ENCODE data around the gene SLC9C1.

Gene SLC9C1

GRCh38 chr3:112200317-112200666 is 93.7 kb downstream of the SLC9C1 start:
- no peak for TF ChIP-seq CREB1 (IDR thresholded peaks at IDR 0.05; ENCODE audit: low read depth)
- TF ChIP-seq TEAD4 (IDR thresholded peaks at IDR 0.05) = no peak
- no peak for TF ChIP-seq FOXM1 (IDR thresholded peaks at IDR 0.05; ENCODE audit: borderline replicate concordance, low read depth)
- TF ChIP-seq EP300 (IDR thresholded peaks at IDR 0.05; ENCODE audit: borderline replicate concordance) = no peak
- no peak for TF ChIP-seq USF1 (IDR thresholded peaks at IDR 0.05)
- no peak for TF ChIP-seq RAD21 (IDR thresholded peaks at IDR 0.05; ENCODE audit: low read depth)
- TF ChIP-seq YY1 (IDR thresholded peaks at IDR 0.05; ENCODE audit: low read depth) = no peak
- TF ChIP-seq TAF1 (IDR thresholded peaks at IDR 0.05; ENCODE audit: low read depth) = no peak
- no peak for TF ChIP-seq ZBTB7A (IDR thresholded peaks at IDR 0.05; ENCODE audit: low read depth)
- no peak for TF ChIP-seq MAX (IDR thresholded peaks at IDR 0.05)
- no peak for TF ChIP-seq CEBPB (IDR thresholded peaks at IDR 0.05)
- no peak for TF ChIP-seq REST (IDR thresholded peaks at IDR 0.05; ENCODE audit: low read depth)
- no peak for TF ChIP-seq NFIC (IDR thresholded peaks at IDR 0.05)
- no peak for TF ChIP-seq TCF12 (IDR thresholded peaks at IDR 0.05; ENCODE audit: low read depth)
- no peak for TF ChIP-seq EGR1 (IDR thresholded peaks at IDR 0.05)

GRCh38 chr3:112199622-112200316 is 94.2 kb downstream of the SLC9C1 start:
- no peak for TF ChIP-seq TEAD4 (IDR thresholded peaks at IDR 0.05)
- no peak for TF ChIP-seq YY1 (IDR thresholded peaks at IDR 0.05; ENCODE audit: low read depth)
- TF ChIP-seq TCF12 (IDR thresholded peaks at IDR 0.05; ENCODE audit: low read depth) = no peak
- TF ChIP-seq TAF1 (IDR thresholded peaks at IDR 0.05; ENCODE audit: low read depth) = no peak
- TF ChIP-seq CREB1 (IDR thresholded peaks at IDR 0.05; ENCODE audit: low read depth) = no peak

- TF ChIP-seq TCF12 (IDR thresholded peaks at IDR 0.05; ENCODE audit: low read depth) (no peak), USF1 (IDR thresholded peaks at IDR 0.05) (no peak), TEAD4 (IDR thresholded peaks at IDR 0.05) (no peak), EP300 (IDR thresholded peaks at IDR 0.05; ENCODE audit: borderline replicate concordance) (no peak), CEBPB (IDR thresholded peaks at IDR 0.05) (no peak), REST (IDR thresholded peaks at IDR 0.05; ENCODE audit: low read depth) (no peak), MAX (IDR thresholded peaks at IDR 0.05) (no peak), NFIC (IDR thresholded peaks at IDR 0.05) (no peak), EGR1 (IDR thresholded peaks at IDR 0.05) (no peak), CREB1 (IDR thresholded peaks at IDR 0.05; ENCODE audit: low read depth) (no peak), YY1 (IDR thresholded peaks at IDR 0.05; ENCODE audit: low read depth) (no peak), FOXM1 (IDR thresholded peaks at IDR 0.05; ENCODE audit: borderline replicate concordance, low read depth) (no peak), ZBTB7A (IDR thresholded peaks at IDR 0.05; ENCODE audit: low read depth) (no peak)
Measured at GRCh38 chr3:112197131-112197530, 96.9 kb downstream of the SLC9C1 start.

- no peak for TF ChIP-seq TCF12 (IDR thresholded peaks at IDR 0.05; ENCODE audit: low read depth)
- TF ChIP-seq USF1 (IDR thresholded peaks at IDR 0.05) = no peak
Measured at GRCh38 chr3:112187300-112187699, 106.7 kb downstream of the SLC9C1 start.

GRCh38 chr3:112175646-112176045 is 118.4 kb downstream of the SLC9C1 start:
- TF ChIP-seq TCF12 (IDR thresholded peaks at IDR 0.05; ENCODE audit: low read depth) = no peak
- no peak for TF ChIP-seq TEAD4 (IDR thresholded peaks at IDR 0.05)
- no peak for TF ChIP-seq MAX (IDR thresholded peaks at IDR 0.05)
- no peak for TF ChIP-seq RAD21 (IDR thresholded peaks at IDR 0.05; ENCODE audit: low read depth)
- no peak for TF ChIP-seq ZBTB7A (IDR thresholded peaks at IDR 0.05; ENCODE audit: low read depth)
- TF ChIP-seq EP300 (IDR thresholded peaks at IDR 0.05; ENCODE audit: borderline replicate concordance) = no peak
- no peak for TF ChIP-seq TAF1 (IDR thresholded peaks at IDR 0.05; ENCODE audit: low read depth)
- TF ChIP-seq EGR1 (IDR thresholded peaks at IDR 0.05) = no peak
- no peak for TF ChIP-seq YY1 (IDR thresholded peaks at IDR 0.05; ENCODE audit: low read depth)
- TF ChIP-seq FOXM1 (IDR thresholded peaks at IDR 0.05; ENCODE audit: borderline replicate concordance, low read depth) = no peak
- TF ChIP-seq CEBPB (IDR thresholded peaks at IDR 0.05) = no peak
- TF ChIP-seq USF1 (IDR thresholded peaks at IDR 0.05) = no peak
- TF ChIP-seq NFIC (IDR thresholded peaks at IDR 0.05) = no peak
- TF ChIP-seq REST (IDR thresholded peaks at IDR 0.05; ENCODE audit: low read depth) = no peak
- no peak for TF ChIP-seq CREB1 (IDR thresholded peaks at IDR 0.05; ENCODE audit: low read depth)

Data from Ishikawa (cell line).